ENCODE measurements around the gene HAND1. TPM values are rescaled to one million over a fixed set of nuclear protein-coding genes. Genes with fewer than 3 reads are reported as not detected.

The HAND1 gene
- total and polyA plus RNA-seq, 9 of the 15 experiments (the other 6 are each of a cell fraction or from before 2014, with no cell fraction given): not detected

DNA sequence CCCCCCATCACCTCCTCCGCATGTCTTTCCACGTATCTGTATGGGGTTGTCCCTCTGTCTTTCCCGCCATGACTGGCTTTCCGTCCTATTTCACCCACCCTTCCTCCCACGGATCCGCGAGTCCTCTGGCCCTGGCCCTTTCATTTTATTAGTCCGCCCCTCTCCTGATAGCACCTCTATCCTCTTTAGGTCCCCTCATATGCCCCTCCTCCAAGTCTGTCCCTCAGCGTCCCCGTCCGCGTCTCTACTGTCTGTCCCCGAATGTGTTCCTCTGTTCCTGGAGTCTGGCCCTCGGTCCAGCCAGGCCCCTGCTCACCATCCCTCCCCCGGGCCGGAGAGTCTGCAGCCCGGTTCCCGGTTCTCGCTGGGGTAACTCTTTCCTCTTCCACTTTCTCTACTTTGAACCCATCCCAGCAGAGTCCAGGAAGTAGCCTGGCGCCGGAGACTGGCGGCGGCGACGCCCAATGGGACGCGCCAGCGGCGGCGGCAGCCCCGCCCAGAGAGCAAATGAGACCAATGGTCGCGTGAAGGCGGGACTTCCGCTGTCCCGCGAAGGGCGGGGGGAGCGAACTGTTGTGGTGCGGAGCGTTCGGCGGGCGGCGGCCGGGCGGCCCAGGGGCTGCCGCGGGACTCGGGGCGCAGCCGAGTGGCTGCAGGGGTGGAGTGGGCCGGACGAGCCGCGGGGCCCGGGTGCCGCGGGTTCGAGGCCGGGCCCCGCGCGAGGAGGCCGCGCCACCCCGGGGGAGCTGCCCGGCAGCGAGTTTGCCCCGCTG is 32.4 kb downstream of the HAND1 start, which contains the start of gene SAP30L (continued):
- TF ChIP-seq ZNF175 (CRISPR knock-in tag; IDR thresholded peaks at IDR 0.05; ENCODE audit: low read depth) (no peak), TCFL5 (CRISPR knock-in tag; conservative IDR thresholded peaks at IDR 0.05) (no peak), ZNF76 (CRISPR knock-in tag; IDR thresholded peaks at IDR 0.05; ENCODE audit: borderline replicate concordance) (no peak), HDAC2 (IDR thresholded peaks at IDR 0.05) (no peak; the same call in 1 of the 2 replicates), SMAD3 (CRISPR knock-in tag; conservative IDR thresholded peaks at IDR 0.05) (no peak), ZNF644 (tag; IDR thresholded peaks at IDR 0.05; ENCODE audit: low read depth) (no peak), ZNF274 (IDR thresholded peaks at IDR 0.05; ENCODE audit: borderline replicate concordance, low read depth, low read length) (no peak), XRCC3 (IDR thresholded peaks at IDR 0.05) (no peak), KDM4B (IDR thresholded peaks at IDR 0.05; ENCODE audit: borderline replicate concordance in 2 of 2, low read depth in 1 of 2) (0 out of 4 replicates have a peak, but pooled peaks of 1 of the 2 experiments have one; percentile 22), TFAM (CRISPR knock-in tag; conservative IDR thresholded peaks at IDR 0.05) (no peak), KLF16 (IDR thresholded peaks at IDR 0.05) (no peak), TCF7 (IDR thresholded peaks at IDR 0.05; ENCODE audit: borderline replicate concordance) (no peak), ZNF551 (CRISPR knock-in tag; IDR thresholded peaks at IDR 0.05) (no peak), HNRNPLL (IDR thresholded peaks at IDR 0.05; ENCODE audit: low read depth, low read length, poor library complexity, severe bottlenecking) (no peak), JUND (IDR thresholded peaks at IDR 0.05; ENCODE audit: borderline replicate concordance, low read depth, low read length) (no peak), JUND (tag; IDR thresholded peaks at IDR 0.05; ENCODE audit: borderline replicate concordance, low read depth, low read length) (no peak), NFRKB (IDR thresholded peaks at IDR 0.05; ENCODE audit: low read depth) (0 out of 2 replicates have a peak, but pooled peaks have one; percentile 36)
- TF ChIP-seq, protein P1, sequence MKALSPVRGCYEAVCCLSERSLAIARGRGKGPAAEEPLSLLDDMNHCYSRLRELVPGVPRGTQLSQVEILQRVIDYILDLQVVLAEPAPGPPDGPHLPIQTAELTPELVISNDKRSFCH (CRISPR knock-in tag; IDR thresholded peaks at IDR 0.05): no peak
- TF ChIP-seq, protein P1 (tag; IDR thresholded peaks at IDR 0.05): no peak
- TF ChIP-seq, protein P2, sequence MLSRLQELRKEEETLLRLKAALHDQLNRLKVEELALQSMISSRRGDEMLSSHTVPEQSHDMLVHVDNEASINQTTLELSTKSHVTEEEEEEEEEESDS (CRISPR knock-in tag; IDR thresholded peaks at IDR 0.05): no peak
- TF ChIP-seq, protein P3, sequence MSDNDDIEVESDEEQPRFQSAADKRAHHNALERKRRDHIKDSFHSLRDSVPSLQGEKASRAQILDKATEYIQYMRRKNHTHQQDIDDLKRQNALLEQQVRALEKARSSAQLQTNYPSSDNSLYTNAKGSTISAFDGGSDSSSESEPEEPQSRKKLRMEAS (CRISPR knock-in tag; IDR thresholded peaks at IDR 0.05): no peak
- TF ChIP-seq, protein P4, sequence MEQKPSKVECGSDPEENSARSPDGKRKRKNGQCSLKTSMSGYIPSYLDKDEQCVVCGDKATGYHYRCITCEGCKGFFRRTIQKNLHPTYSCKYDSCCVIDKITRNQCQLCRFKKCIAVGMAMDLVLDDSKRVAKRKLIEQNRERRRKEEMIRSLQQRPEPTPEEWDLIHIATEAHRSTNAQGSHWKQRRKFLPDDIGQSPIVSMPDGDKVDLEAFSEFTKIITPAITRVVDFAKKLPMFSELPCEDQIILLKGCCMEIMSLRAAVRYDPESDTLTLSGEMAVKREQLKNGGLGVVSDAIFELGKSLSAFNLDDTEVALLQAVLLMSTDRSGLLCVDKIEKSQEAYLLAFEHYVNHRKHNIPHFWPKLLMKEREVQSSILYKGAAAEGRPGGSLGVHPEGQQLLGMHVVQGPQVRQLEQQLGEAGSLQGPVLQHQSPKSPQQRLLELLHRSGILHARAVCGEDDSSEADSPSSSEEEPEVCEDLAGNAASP (IDR thresholded peaks at IDR 0.05): no peak
- TF ChIP-seq, protein P5, sequence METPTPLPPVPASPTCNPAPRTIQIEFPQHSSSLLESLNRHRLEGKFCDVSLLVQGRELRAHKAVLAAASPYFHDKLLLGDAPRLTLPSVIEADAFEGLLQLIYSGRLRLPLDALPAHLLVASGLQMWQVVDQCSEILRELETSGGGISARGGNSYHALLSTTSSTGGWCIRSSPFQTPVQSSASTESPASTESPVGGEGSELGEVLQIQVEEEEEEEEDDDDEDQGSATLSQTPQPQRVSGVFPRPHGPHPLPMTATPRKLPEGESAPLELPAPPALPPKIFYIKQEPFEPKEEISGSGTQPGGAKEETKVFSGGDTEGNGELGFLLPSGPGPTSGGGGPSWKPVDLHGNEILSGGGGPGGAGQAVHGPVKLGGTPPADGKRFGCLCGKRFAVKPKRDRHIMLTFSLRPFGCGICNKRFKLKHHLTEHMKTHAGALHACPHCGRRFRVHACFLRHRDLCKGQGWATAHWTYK (CRISPR knock-in tag; IDR thresholded peaks at IDR 0.05): no peak
- TF ChIP-seq, protein P6, sequence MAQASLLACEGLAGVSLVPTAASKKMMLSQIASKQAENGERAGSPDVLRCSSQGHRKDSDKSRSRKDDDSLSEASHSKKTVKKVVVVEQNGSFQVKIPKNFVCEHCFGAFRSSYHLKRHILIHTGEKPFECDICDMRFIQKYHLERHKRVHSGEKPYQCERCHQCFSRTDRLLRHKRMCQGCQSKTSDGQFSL (CRISPR knock-in tag; IDR thresholded peaks at IDR 0.05): no peak
- TF ChIP-seq, protein P6 (tag; IDR thresholded peaks at IDR 0.05): no peak; a peak in 1 of 4 replicates
